Liver (tissue), 3 donors: ENCODE results near the gene SEPTIN5.

Experiments used
- EGR1 ChIP-seq, 2 donors: IDR thresholded peaks; 2 replicates each; pipeline ENCODE4 v1.6.1; 2016 to 2018; ENCODE audit warnings: antibody characterized with exemption in 2 of 2, low read depth in 2 of 2
- FOXA1 ChIP-seq: IDR thresholded peaks from 2 replicates; pipeline ENCODE4 v1.6.1; 2016; ENCODE audit warnings: antibody characterized with exemption
- GABPA ChIP-seq, 2 donors: IDR thresholded peaks in 1 of 2; conservative IDR thresholded peaks in 1 of 2; 2 replicates each; pipeline ENCODE4 v1.6.1; 2016; ENCODE audit warnings: antibody characterized with exemption in 2 of 2, mild to moderate bottlenecking in 1 of 2, moderate library complexity in 1 of 2
- HNF4A ChIP-seq, 2 donors: conservative IDR thresholded peaks; 2 replicates each; pipeline ENCODE4 v1.6.1; 2016; ENCODE audit warnings: antibody characterized with exemption in 2 of 2, mild to moderate bottlenecking in 2 of 2
- HNF4G ChIP-seq: IDR thresholded peaks from 2 replicates; pipeline ENCODE4 v1.6.1; 2016; ENCODE audit warnings: antibody characterized with exemption
- JUND ChIP-seq, 2 donors: IDR thresholded peaks; 2 replicates each; pipeline ENCODE4 v1.6.1; 2016; ENCODE audit warnings: antibody characterized with exemption in 2 of 2
- MAX ChIP-seq: IDR thresholded peaks from 2 replicates; pipeline ENCODE4 v1.6.1; 2016; ENCODE audit warnings: antibody characterized with exemption
- RAD21 ChIP-seq, 2 donors: IDR thresholded peaks; 2 replicates each; pipeline ENCODE4 v1.6.1; 2016; ENCODE audit warnings: antibody characterized with exemption in 2 of 2, mild to moderate bottlenecking in 2 of 2
- SP1 ChIP-seq: IDR thresholded peaks from 2 replicates; pipeline ENCODE4 v1.6.1; 2018; ENCODE audit warnings: antibody characterized with exemption, mild to moderate bottlenecking
- TAF1 ChIP-seq: conservative IDR thresholded peaks from 2 replicates; pipeline ENCODE4 v1.6.1; 2016; ENCODE audit warnings: antibody characterized with exemption, mild to moderate bottlenecking
- YY1 ChIP-seq: IDR thresholded peaks from 2 replicates; pipeline ENCODE4 v1.6.1; 2016; ENCODE audit warnings: antibody characterized with exemption, mild to moderate bottlenecking
- ZBTB33 ChIP-seq: IDR thresholded peaks from 2 replicates; pipeline ENCODE4 v1.6.1; 2016; ENCODE audit warnings: antibody characterized with exemption
- TF ChIP-seq, protein P1 (sequence below): fragments of 150-350 bp; IDR thresholded peaks from 2 replicates; pipeline ENCODE4 v1.5.1; 2017; ENCODE audit warnings: improper control_type of control experiment, low read depth, low read length; ENCODE audit not compliant: missing input control
- TF ChIP-seq, protein P2 (sequence below): IDR thresholded peaks from 2 replicates; pipeline ENCODE4 v1.6.1; 2016; ENCODE audit warnings: antibody characterized with exemption, mild to moderate bottlenecking
- donor health status: healthy.
- donor health status: healthy.

DNA sequence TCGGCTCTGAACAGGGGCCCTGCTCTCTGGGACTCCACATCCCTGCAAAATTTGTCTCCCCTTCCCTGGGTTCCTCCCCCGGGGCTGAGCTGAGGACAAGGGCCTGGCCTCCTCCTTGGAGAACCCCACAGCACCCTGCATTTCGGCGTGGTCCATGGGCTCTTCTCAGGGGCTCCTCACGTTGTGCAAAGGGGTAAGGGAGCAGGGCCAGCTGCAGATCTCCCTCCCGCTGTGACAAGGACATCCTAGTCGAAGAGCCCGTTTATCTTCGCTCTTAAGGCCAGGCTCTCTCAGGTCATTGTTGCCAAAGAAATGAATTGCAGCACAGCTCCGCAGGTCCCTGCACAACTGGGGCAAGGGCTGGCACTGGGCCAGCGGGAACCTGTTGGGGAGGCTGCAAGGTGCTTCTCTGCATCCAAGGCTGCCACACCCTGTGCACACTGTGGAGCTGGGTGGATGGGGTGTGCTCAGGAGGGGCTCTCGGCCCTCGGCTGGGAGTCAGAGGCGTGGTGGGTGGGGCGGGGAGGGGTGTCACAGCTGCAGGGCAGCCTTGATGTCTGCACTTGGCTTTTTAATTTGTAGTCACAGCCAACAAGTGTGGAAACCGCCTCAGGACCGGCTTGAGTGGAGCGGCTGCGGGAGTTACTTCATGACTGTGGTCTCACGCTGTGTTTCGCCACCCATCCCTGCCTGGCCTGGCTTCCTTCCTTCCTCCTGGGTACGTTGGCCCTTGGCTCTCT lies 26.6 kb upstream of the SEPTIN5 start:
- TF ChIP-seq, protein P1, sequence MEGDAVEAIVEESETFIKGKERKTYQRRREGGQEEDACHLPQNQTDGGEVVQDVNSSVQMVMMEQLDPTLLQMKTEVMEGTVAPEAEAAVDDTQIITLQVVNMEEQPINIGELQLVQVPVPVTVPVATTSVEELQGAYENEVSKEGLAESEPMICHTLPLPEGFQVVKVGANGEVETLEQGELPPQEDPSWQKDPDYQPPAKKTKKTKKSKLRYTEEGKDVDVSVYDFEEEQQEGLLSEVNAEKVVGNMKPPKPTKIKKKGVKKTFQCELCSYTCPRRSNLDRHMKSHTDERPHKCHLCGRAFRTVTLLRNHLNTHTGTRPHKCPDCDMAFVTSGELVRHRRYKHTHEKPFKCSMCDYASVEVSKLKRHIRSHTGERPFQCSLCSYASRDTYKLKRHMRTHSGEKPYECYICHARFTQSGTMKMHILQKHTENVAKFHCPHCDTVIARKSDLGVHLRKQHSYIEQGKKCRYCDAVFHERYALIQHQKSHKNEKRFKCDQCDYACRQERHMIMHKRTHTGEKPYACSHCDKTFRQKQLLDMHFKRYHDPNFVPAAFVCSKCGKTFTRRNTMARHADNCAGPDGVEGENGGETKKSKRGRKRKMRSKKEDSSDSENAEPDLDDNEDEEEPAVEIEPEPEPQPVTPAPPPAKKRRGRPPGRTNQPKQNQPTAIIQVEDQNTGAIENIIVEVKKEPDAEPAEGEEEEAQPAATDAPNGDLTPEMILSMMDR = no peak
- no peak for TF ChIP-seq GABPA (IDR thresholded peaks at IDR 0.05 in 1 of 2, conservative IDR thresholded peaks at IDR 0.05 in 1 of 2)
- TF ChIP-seq SP1 = no peak
- TF ChIP-seq HNF4G = no peak
- no peak for TF ChIP-seq MAX
- no peak for TF ChIP-seq EGR1 (IDR thresholded peaks at IDR 0.05; ENCODE audit: low read depth in 2 of 2)
- no peak for TF ChIP-seq JUND (IDR thresholded peaks at IDR 0.05)
- TF ChIP-seq, protein P2, sequence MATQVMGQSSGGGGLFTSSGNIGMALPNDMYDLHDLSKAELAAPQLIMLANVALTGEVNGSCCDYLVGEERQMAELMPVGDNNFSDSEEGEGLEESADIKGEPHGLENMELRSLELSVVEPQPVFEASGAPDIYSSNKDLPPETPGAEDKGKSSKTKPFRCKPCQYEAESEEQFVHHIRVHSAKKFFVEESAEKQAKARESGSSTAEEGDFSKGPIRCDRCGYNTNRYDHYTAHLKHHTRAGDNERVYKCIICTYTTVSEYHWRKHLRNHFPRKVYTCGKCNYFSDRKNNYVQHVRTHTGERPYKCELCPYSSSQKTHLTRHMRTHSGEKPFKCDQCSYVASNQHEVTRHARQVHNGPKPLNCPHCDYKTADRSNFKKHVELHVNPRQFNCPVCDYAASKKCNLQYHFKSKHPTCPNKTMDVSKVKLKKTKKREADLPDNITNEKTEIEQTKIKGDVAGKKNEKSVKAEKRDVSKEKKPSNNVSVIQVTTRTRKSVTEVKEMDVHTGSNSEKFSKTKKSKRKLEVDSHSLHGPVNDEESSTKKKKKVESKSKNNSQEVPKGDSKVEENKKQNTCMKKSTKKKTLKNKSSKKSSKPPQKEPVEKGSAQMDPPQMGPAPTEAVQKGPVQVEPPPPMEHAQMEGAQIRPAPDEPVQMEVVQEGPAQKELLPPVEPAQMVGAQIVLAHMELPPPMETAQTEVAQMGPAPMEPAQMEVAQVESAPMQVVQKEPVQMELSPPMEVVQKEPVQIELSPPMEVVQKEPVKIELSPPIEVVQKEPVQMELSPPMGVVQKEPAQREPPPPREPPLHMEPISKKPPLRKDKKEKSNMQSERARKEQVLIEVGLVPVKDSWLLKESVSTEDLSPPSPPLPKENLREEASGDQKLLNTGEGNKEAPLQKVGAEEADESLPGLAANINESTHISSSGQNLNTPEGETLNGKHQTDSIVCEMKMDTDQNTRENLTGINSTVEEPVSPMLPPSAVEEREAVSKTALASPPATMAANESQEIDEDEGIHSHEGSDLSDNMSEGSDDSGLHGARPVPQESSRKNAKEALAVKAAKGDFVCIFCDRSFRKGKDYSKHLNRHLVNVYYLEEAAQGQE = no peak
- TF ChIP-seq YY1 = no peak
- no peak for TF ChIP-seq ZBTB33
- TF ChIP-seq HNF4A (conservative IDR thresholded peaks at IDR 0.05) = no peak
- no peak for TF ChIP-seq TAF1
- TF ChIP-seq RAD21 (IDR thresholded peaks at IDR 0.05) = no peak
- no peak for TF ChIP-seq FOXA1
